Panc1 (cell line): ENCODE measurements around the gene INSYN1. TPM values are rescaled to one million over a fixed set of nuclear protein-coding genes. Genes with fewer than 3 reads are reported as not detected.

Experiments used
- ATAC-seq: fragments of 200-7000 bp; cut with Tn5 transposase; 2 replicates; pipeline ENCODE4 v1.9.1; 2020; ENCODE audit warnings: mild to moderate bottlenecking, moderate library complexity
- BruUV-seq: library from RNA; stranded (reverse); fragments of 400-500 nt; replicated peaks from 2 replicates; lab custom pipeline; 2021; lab: Mats Ljungman, UMichigan
- CTCF ChIA-PET: fragments of 300-600 bp; sonication (Branson Sonifier 250); formaldehyde crosslinking; loops from one replicate; lab custom pipeline; 2022; ENCODE audit warnings: antibody characterized with exemption; lab: Charles Lee
- POLR2A ChIA-PET: fragments of 300-600 bp; sonication (Branson Sonifier 250); formaldehyde crosslinking; loops from one replicate; lab custom pipeline; 2022; ENCODE audit warnings: antibody characterized with exemption; lab: Charles Lee
- DNase-seq: peaks from one replicate; pipeline ENCODE4 v3.0.0-alpha.2; 2010; ENCODE audit warnings: low read depth, low spot score
- H3K27ac ChIP-seq: 2 replicates; pipeline ENCODE4 v1.5.1; 2011; ENCODE audit warnings: mild to moderate bottlenecking, low read length, inconsistent platforms
- H3K27me3 ChIP-seq: fragments of 200-500 bp; sonication (Bioruptor generic); 2 replicates; pipeline ENCODE4 v1.6.0; 2014; ENCODE audit warnings: low read length, inconsistent platforms; ENCODE audit not compliant: control insufficient read depth, insufficient read depth
- H3K36me3 ChIP-seq: fragments of 200-500 bp; sonication (Bioruptor generic); 2 replicates; pipeline ENCODE4 v1.5.1; 2014; ENCODE audit warnings: inconsistent platforms, mild to moderate bottlenecking, low read length, moderate library complexity; ENCODE audit not compliant: control insufficient read depth, insufficient read depth
- H3K4me1 ChIP-seq: 2 replicates; pipeline ENCODE4 v1.5.1; 2011; ENCODE audit warnings: inconsistent platforms, mild to moderate bottlenecking, low read length, moderate library complexity; ENCODE audit not compliant: control insufficient read depth, insufficient read depth
- H3K4me3 ChIP-seq, 2 experiments: 2 replicates each; pipeline ENCODE4 v1.5.1; 2011 to 2012; ENCODE audit warnings: low read depth in 2 of 2, low read length in 2 of 2, mild to moderate bottlenecking in 2 of 2, inconsistent platforms in 1 of 2, moderate library complexity in 1 of 2
- H3K9me3 ChIP-seq: fragments of 200-500 bp; sonication (Bioruptor generic); 2 replicates; pipeline ENCODE4 v1.5.1; 2014; ENCODE audit warnings: low read depth, mild to moderate bottlenecking, inconsistent platforms, low read length, moderate library complexity; ENCODE audit not compliant: control insufficient read depth, insufficient read depth
- POLR2AphosphoS5 ChIP-seq: IDR thresholded peaks from 2 replicates; pipeline ENCODE4 v1.6.1; 2012; ENCODE audit warnings: mild to moderate bottlenecking, low read depth, low read length, moderate library complexity
- SIN3A ChIP-seq: IDR thresholded peaks from 2 replicates; pipeline ENCODE4 v1.6.1; 2012; ENCODE audit warnings: low read depth, mild to moderate bottlenecking, low read length, moderate library complexity, borderline replicate concordance; ENCODE audit not compliant: insufficient read depth
- TCF7L2 ChIP-seq: IDR thresholded peaks from 2 replicates; pipeline ENCODE4 v1.6.1; 2011; ENCODE audit warnings: mild to moderate bottlenecking, low read depth, low read length, inconsistent platforms
- in situ Hi-C: cut with HindIII; loops from 2 replicates; pipeline ENCODE4 v1.10.0; 2016; ENCODE audit warnings: low sequenced_read_pairs, low pct_unique_long_range_greater_than_20kb
- intact Hi-C: fragments of 100-400 bp; cut with micrococcal nuclease; formaldehyde crosslinking; loops from one replicate; pipeline ENCODE4 v1.10.0; 2022; ENCODE audit not compliant: unreplicated experiment
- total RNA-seq: library from RNA; stranded (reverse); gene quantifications from one replicate; pipeline ENCODE4 v1.2.1, GENCODE V29; 2021; ENCODE audit not compliant: unreplicated experiment
- TF ChIP-seq, protein P1 (sequence below), 2 experiments: IDR thresholded peaks; 2 replicates each; pipeline ENCODE4 v1.6.1; 2011 to 2012; ENCODE audit warnings: low read depth in 2 of 2, control low read depth in 1 of 2, low read length in 1 of 2, mild to moderate bottlenecking in 1 of 2, moderate library complexity in 1 of 2; ENCODE audit not compliant: insufficient read depth in 1 of 2
- TF ChIP-seq, protein P2 (sequence below): fragments of 450-650 bp; IDR thresholded peaks from 2 replicates; pipeline ENCODE4 v1.5.1; 2017; ENCODE audit warnings: mild to moderate bottlenecking

The INSYN1 gene
- total RNA-seq, 1 experiment from 2014 or later, result 2.6 TPM

DNA sequence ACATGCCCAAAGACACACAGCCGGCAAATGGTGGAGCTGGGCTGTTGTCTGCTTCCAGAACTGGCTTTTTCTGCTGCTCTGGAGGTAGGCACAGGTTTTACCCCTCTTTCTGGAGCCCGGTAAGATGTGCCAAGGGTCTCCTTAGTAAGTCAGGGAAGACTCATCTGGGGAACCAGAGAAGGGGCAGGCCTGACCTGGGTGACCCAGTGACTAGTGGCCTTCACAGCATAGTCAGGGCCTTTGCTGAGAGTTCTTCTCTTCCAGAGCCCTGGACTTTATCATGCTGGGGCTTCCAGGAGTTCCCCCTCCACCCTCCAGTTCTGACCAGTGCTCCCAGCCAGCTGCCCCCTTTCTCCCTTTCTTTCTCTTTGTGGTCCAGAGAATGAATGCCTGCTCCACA is 65.8 kb downstream of the INSYN1 start:
- intact Hi-C loops, result no loop called here
- H3K36me3 ChIP-seq, result no peaks in the 10 kb centered on the region
- CTCF ChIA-PET, result no interaction called here
- H3K4me3 ChIP-seq, result no peak overlapping the region
- BruUV-seq, result no TSS peak
- ATAC-seq (no peak), DNase-seq (no peak)
- H3K4me1 ChIP-seq, result peaks cover 19% of the 10 kb centered on the region
- H3K27ac ChIP-seq, result no peak overlapping the region
- TF ChIP-seq TCF7L2 (no peak), SIN3A (no peak), POLR2AphosphoS5 (no peak)
- TF ChIP-seq, protein P1, sequence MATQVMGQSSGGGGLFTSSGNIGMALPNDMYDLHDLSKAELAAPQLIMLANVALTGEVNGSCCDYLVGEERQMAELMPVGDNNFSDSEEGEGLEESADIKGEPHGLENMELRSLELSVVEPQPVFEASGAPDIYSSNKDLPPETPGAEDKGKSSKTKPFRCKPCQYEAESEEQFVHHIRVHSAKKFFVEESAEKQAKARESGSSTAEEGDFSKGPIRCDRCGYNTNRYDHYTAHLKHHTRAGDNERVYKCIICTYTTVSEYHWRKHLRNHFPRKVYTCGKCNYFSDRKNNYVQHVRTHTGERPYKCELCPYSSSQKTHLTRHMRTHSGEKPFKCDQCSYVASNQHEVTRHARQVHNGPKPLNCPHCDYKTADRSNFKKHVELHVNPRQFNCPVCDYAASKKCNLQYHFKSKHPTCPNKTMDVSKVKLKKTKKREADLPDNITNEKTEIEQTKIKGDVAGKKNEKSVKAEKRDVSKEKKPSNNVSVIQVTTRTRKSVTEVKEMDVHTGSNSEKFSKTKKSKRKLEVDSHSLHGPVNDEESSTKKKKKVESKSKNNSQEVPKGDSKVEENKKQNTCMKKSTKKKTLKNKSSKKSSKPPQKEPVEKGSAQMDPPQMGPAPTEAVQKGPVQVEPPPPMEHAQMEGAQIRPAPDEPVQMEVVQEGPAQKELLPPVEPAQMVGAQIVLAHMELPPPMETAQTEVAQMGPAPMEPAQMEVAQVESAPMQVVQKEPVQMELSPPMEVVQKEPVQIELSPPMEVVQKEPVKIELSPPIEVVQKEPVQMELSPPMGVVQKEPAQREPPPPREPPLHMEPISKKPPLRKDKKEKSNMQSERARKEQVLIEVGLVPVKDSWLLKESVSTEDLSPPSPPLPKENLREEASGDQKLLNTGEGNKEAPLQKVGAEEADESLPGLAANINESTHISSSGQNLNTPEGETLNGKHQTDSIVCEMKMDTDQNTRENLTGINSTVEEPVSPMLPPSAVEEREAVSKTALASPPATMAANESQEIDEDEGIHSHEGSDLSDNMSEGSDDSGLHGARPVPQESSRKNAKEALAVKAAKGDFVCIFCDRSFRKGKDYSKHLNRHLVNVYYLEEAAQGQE (IDR thresholded peaks at IDR 0.05; ENCODE audit: insufficient read depth in 1 of 2, low read depth in 2 of 2, low read length in 1 of 2), result no peak
- TF ChIP-seq, protein P2, sequence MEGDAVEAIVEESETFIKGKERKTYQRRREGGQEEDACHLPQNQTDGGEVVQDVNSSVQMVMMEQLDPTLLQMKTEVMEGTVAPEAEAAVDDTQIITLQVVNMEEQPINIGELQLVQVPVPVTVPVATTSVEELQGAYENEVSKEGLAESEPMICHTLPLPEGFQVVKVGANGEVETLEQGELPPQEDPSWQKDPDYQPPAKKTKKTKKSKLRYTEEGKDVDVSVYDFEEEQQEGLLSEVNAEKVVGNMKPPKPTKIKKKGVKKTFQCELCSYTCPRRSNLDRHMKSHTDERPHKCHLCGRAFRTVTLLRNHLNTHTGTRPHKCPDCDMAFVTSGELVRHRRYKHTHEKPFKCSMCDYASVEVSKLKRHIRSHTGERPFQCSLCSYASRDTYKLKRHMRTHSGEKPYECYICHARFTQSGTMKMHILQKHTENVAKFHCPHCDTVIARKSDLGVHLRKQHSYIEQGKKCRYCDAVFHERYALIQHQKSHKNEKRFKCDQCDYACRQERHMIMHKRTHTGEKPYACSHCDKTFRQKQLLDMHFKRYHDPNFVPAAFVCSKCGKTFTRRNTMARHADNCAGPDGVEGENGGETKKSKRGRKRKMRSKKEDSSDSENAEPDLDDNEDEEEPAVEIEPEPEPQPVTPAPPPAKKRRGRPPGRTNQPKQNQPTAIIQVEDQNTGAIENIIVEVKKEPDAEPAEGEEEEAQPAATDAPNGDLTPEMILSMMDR, result no peak
- in situ Hi-C loops, result no loop called here
- H3K27me3 ChIP-seq, result no peaks in the 10 kb centered on the region
- H3K9me3 ChIP-seq, result no peaks in the 10 kb centered on the region
- POLR2A ChIA-PET, result no interaction called here

DNA sequence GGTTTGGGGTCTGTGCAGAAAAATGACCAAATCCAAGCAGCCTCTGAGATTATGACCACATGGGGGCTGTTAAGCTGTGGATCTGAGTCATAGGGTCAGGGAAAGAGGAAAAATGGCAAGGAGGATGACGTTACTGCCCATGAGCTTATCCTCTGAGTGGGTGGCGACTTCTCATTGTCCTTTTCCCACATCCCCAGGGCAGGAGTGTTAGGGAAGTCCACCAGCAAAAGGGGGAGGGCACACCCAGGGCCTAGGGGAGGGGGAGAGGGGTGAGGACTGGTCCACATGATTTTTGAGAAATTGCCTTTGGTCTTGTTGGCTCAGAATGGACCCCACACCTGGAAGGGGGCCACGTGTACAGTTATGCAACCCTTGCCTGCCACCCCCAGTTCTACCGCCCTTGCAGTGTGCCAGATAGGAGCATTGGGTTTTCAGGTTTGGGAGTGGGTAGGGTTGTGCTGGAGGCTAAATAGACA is 66.3 kb downstream of the INSYN1 start:
- Histone ChIP-seq H3K27me3 (no peaks in the 10 kb centered on the region), H3K9me3 (no peaks in the 10 kb centered on the region), H3K4me1 (peaks cover 19% of the 10 kb centered on the region), H3K27ac (no peak overlapping the region), H3K36me3 (no peaks in the 10 kb centered on the region), H3K4me3 (no peak overlapping the region)
- ATAC-seq, result no peak
- intact Hi-C loops, result no loop called here
- no peak for TF ChIP-seq TCF7L2
- TF ChIP-seq, protein P2, result no peak
- TF ChIP-seq POLR2AphosphoS5, result no peak
- TF ChIP-seq, protein P1 (IDR thresholded peaks at IDR 0.05; ENCODE audit: insufficient read depth in 1 of 2, low read depth in 2 of 2, low read length in 1 of 2), result no peak
- TF ChIP-seq SIN3A, result no peak
- BruUV-seq, result no TSS peak
- ChIA-PET POLR2A (interaction anchor here (0.7 kb wide), 1 partner anchor 296 kb away, joined by 3 read pairs; no protein-coding TSS in a partner anchor), CTCF (interaction anchor here (0.8 to 1.6 kb wide), 3 partner anchors 11 to 51 kb away, joined by 3 to 6 read pairs (median 3); no protein-coding TSS in a partner anchor)
- in situ Hi-C loops, result no loop called here
- no peak for DNase-seq
